H1 (cell line): Measurements from ENCODE around the gene AURKAIP1.

Source experiments
- EGR1 ChIP-seq: IDR thresholded peaks from 2 replicates; pipeline ENCODE4 v1.6.1; 2011; ENCODE audit warnings: low read depth, low read length, borderline replicate concordance
- EZH2 ChIP-seq: fragments of 200-600 bp; sonication (generic); IDR thresholded peaks from 2 replicates; pipeline ENCODE4 v1.7.1; 2012; ENCODE audit warnings: low read depth, mild to moderate bottlenecking, moderate library complexity, low read length, inconsistent platforms; ENCODE audit not compliant: severe bottlenecking
- FOSL1 ChIP-seq: IDR thresholded peaks from 2 replicates; pipeline ENCODE4 v1.6.1; 2011; ENCODE audit warnings: mild to moderate bottlenecking, low read depth, low read length, moderate library complexity; ENCODE audit not compliant: insufficient read depth
- NANOG ChIP-seq: IDR thresholded peaks from 2 replicates; pipeline ENCODE4 v1.6.1; 2011; ENCODE audit warnings: low read length, low read depth, mild to moderate bottlenecking, inconsistent platforms; ENCODE audit not compliant: insufficient read depth, poor library complexity, severe bottlenecking
- NRF1 ChIP-seq: IDR thresholded peaks from 2 replicates; pipeline ENCODE4 v1.6.1; 2011; ENCODE audit warnings: mild to moderate bottlenecking, low read depth, low read length, improper control_type of control experiment
- SAP30 ChIP-seq: fragments of 300-600 bp; sonication (generic); IDR thresholded peaks from 2 replicates; pipeline ENCODE4 v1.7.1; 2012; ENCODE audit warnings: low read length, moderate library complexity, mild to moderate bottlenecking, inconsistent platforms; ENCODE audit not compliant: insufficient read depth, insufficient replicate concordance
- SIX5 ChIP-seq: IDR thresholded peaks from 2 replicates; pipeline ENCODE4 v1.6.1; 2011; ENCODE audit warnings: mild to moderate bottlenecking, low read depth, low read length
- TF ChIP-seq, protein P1 (sequence below), 3 experiments: IDR thresholded peaks; 1 replicate in 2 of 3; 2 replicates in 1 of 3; pipeline versions ENCODE4 v1.5.1 to v1.6.1; 2011; ENCODE audit warnings: low read length in 3 of 3, mild to moderate bottlenecking in 3 of 3, inconsistent platforms in 2 of 3, low read depth in 1 of 3, moderate library complexity in 1 of 3; ENCODE audit not compliant: insufficient read depth in 1 of 3; ENCODE audit errors: control extremely low read depth in 1 of 3
- TF ChIP-seq, protein P2 (sequence below): fragments of 300-600 bp; sonication (generic); IDR thresholded peaks from 2 replicates; pipeline ENCODE4 v1.7.1; 2012; ENCODE audit warnings: low read length, moderate library complexity, mild to moderate bottlenecking, inconsistent platforms; ENCODE audit not compliant: insufficient replicate concordance

DNA sequence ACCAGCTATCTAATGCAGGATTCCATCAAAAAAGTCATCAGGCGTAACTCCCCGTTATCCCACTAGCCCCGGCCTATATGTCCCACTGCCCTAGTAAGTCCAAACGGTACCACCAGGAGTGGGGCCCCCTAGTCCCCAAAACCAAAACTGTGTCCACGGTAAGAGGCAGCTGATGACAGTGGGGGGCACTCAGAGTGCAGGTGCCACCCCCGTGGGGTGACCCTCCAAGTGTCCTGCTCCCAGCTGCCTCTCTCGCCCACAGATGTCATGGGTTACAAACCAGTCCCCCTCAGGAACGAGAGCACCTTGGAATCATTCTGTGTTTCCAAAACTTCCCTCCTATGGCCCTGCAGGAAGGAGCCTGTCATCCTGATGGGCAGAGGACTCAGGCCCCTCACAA, 10.9 kb upstream of the AURKAIP1 start:
- TF ChIP-seq SIX5 (no peak), EZH2 (no peak), EGR1 (no peak), NANOG (no peak), FOSL1 (no peak), NRF1 (no peak), SAP30 (no peak)
- TF ChIP-seq, protein P1, sequence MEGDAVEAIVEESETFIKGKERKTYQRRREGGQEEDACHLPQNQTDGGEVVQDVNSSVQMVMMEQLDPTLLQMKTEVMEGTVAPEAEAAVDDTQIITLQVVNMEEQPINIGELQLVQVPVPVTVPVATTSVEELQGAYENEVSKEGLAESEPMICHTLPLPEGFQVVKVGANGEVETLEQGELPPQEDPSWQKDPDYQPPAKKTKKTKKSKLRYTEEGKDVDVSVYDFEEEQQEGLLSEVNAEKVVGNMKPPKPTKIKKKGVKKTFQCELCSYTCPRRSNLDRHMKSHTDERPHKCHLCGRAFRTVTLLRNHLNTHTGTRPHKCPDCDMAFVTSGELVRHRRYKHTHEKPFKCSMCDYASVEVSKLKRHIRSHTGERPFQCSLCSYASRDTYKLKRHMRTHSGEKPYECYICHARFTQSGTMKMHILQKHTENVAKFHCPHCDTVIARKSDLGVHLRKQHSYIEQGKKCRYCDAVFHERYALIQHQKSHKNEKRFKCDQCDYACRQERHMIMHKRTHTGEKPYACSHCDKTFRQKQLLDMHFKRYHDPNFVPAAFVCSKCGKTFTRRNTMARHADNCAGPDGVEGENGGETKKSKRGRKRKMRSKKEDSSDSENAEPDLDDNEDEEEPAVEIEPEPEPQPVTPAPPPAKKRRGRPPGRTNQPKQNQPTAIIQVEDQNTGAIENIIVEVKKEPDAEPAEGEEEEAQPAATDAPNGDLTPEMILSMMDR (IDR thresholded peaks at IDR 0.05; ENCODE audit: control extremely low read depth in 1 of 3, insufficient read depth in 1 of 3, low read depth in 1 of 3, low read length in 3 of 3), result no peak
- TF ChIP-seq, protein P2, sequence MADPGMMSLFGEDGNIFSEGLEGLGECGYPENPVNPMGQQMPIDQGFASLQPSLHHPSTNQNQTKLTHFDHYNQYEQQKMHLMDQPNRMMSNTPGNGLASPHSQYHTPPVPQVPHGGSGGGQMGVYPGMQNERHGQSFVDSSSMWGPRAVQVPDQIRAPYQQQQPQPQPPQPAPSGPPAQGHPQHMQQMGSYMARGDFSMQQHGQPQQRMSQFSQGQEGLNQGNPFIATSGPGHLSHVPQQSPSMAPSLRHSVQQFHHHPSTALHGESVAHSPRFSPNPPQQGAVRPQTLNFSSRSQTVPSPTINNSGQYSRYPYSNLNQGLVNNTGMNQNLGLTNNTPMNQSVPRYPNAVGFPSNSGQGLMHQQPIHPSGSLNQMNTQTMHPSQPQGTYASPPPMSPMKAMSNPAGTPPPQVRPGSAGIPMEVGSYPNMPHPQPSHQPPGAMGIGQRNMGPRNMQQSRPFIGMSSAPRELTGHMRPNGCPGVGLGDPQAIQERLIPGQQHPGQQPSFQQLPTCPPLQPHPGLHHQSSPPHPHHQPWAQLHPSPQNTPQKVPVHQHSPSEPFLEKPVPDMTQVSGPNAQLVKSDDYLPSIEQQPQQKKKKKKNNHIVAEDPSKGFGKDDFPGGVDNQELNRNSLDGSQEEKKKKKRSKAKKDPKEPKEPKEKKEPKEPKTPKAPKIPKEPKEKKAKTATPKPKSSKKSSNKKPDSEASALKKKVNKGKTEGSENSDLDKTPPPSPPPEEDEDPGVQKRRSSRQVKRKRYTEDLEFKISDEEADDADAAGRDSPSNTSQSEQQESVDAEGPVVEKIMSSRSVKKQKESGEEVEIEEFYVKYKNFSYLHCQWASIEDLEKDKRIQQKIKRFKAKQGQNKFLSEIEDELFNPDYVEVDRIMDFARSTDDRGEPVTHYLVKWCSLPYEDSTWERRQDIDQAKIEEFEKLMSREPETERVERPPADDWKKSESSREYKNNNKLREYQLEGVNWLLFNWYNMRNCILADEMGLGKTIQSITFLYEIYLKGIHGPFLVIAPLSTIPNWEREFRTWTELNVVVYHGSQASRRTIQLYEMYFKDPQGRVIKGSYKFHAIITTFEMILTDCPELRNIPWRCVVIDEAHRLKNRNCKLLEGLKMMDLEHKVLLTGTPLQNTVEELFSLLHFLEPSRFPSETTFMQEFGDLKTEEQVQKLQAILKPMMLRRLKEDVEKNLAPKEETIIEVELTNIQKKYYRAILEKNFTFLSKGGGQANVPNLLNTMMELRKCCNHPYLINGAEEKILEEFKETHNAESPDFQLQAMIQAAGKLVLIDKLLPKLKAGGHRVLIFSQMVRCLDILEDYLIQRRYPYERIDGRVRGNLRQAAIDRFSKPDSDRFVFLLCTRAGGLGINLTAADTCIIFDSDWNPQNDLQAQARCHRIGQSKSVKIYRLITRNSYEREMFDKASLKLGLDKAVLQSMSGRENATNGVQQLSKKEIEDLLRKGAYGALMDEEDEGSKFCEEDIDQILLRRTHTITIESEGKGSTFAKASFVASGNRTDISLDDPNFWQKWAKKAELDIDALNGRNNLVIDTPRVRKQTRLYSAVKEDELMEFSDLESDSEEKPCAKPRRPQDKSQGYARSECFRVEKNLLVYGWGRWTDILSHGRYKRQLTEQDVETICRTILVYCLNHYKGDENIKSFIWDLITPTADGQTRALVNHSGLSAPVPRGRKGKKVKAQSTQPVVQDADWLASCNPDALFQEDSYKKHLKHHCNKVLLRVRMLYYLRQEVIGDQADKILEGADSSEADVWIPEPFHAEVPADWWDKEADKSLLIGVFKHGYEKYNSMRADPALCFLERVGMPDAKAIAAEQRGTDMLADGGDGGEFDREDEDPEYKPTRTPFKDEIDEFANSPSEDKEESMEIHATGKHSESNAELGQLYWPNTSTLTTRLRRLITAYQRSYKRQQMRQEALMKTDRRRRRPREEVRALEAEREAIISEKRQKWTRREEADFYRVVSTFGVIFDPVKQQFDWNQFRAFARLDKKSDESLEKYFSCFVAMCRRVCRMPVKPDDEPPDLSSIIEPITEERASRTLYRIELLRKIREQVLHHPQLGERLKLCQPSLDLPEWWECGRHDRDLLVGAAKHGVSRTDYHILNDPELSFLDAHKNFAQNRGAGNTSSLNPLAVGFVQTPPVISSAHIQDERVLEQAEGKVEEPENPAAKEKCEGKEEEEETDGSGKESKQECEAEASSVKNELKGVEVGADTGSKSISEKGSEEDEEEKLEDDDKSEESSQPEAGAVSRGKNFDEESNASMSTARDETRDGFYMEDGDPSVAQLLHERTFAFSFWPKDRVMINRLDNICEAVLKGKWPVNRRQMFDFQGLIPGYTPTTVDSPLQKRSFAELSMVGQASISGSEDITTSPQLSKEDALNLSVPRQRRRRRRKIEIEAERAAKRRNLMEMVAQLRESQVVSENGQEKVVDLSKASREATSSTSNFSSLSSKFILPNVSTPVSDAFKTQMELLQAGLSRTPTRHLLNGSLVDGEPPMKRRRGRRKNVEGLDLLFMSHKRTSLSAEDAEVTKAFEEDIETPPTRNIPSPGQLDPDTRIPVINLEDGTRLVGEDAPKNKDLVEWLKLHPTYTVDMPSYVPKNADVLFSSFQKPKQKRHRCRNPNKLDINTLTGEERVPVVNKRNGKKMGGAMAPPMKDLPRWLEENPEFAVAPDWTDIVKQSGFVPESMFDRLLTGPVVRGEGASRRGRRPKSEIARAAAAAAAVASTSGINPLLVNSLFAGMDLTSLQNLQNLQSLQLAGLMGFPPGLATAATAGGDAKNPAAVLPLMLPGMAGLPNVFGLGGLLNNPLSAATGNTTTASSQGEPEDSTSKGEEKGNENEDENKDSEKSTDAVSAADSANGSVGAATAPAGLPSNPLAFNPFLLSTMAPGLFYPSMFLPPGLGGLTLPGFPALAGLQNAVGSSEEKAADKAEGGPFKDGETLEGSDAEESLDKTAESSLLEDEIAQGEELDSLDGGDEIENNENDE, result no peak
